GM21423 (cell line): ENCODE measurements around the gene KATNIP.

Experiments used
- ATAC-seq: cut with Tn5 transposase; IDR thresholded peaks from one replicate; pipeline ENCODE4 v1.9.1; 2021; ENCODE audit warnings: mild to moderate bottlenecking, moderate library complexity; ENCODE audit not compliant: unreplicated experiment

KATNIP gene

DNA sequence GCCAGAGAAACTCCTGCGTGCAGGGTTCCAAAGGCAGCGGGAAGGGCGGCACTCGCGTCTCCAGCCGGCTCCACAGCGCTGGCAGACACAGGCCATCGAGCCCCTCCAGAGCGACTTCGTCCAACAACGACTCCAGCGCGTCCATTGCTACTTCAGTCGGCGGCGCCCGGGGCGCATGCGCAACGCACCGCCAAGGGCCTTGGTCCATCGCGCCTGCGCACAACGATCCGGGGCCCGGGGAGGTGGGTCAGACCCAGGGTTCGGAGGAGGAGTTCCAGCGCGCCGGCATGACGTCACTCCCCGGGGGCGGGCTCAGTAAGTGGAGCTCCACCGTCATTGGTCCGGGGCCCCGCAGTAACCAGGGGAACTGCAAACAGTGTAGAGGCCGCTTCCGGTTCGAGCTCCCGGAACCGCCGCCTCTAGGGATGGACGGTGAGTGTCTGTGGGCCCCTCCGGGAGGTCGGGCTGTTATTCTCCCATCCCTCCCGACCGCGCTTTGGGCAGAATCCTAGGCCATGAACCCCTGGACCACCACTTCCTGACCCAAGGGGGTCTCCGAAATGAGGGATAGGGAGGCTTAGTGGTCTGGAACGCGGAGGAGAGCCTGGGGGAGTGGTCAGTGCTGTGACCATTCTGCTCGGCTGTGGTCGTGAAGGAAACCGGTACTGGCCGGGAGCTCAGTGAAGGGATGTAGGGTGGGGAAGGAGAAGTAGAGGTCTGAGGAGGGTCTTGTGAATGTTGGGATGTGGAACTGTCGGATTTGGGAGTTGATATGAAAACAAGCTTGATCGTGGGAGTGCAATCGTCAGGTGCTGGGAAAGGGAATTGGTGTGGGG is at the start of gene KATNIP, which contains the start of gene GTF3C1:
Gene KATNIP (plus strand): TSS at position 399 of the 836 bp plus-strand sequence. CDS start 27 bp downstream, at position 426.
Gene GTF3C1 (minus strand): TSS at position 168 of the 836 bp plus-strand sequence. CDS start 23 bp downstream, at position 145.
- peak; percentile 96 for ATAC-seq

DNA sequence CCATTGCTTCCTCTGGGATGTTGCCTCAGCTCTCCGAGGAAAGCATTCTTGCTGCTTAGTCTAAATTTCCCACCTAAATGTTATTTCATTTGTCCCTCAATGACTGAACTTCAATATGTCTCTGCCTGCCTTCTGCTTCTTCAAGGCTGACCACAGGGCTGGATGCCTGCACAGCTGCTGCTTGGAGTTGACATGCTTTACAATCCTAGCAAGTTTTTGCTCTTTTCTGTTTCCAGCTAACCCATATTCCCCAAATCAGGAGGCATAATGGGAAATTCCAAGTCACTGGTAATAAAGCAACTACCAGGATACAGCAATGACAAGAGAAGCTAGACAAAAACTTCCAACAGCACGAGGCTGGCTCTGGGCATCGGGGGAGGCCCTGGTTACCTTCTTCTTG is 49.1 kb upstream of the KATNIP start:
- no peak for ATAC-seq

DNA sequence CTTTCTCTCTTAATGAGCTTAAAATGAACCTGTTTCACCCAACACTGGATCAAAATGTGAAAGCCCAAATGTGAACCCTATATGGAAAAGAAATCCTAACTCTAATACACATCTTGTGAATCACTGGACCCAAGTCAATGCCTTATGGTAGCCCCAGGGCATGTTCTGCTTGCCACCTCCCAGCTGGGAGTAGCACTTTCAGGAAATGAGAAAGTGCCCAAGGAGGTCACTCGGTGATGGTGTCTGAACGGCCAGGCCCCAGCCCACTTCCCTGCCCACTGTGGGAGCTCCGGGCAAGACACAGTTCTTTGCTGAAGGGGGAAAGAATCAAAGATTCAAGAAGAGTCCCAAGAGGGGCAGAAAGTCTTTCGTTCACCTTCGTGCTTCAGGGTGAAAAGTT is 46.3 kb upstream of the KATNIP start:
- ATAC-seq, result no peak

DNA sequence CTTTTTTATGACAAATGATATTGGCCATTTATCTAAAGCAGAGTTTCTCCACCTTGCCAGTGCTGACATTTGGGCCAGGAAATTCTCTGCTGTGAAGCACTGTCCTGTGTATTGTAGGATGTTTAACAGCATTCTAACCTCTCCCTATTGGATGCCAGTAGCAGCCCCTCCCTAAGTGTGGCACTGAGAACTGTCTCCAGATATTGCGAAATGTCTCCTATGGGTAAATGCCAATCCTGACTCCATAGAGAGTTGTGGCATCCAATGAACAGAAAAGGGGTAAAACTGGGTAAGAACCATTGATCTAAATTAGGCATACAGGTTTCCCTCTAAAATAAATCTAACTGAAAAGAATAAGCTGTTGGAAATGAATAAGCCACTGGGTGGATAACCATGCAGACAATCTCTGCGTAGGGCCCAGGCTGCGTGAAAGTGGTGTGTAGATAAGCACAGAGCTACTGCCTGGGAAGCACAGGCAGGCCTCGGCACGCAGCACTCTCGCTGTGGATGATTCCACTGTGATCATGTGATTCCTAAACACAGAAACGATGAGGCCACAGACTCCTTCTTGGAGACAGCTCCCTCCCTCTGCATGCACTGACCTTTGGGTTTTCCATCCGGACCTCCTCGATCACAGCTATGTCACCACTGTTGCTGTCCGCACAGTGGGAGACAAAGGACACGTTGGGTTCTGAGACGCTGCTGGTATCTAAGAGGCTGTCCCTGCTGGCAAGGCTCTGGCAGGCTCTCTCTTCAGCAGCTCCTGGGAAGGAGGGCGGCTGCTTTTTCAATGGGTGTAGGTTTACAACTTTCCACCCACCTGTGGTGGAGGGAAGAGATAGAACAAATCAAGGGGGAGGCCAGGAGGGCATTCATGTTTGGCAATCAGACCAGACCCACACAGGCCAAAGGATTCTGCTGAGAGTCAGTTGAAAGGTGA is 44.4 kb upstream of the KATNIP start:
- no peak for ATAC-seq

DNA sequence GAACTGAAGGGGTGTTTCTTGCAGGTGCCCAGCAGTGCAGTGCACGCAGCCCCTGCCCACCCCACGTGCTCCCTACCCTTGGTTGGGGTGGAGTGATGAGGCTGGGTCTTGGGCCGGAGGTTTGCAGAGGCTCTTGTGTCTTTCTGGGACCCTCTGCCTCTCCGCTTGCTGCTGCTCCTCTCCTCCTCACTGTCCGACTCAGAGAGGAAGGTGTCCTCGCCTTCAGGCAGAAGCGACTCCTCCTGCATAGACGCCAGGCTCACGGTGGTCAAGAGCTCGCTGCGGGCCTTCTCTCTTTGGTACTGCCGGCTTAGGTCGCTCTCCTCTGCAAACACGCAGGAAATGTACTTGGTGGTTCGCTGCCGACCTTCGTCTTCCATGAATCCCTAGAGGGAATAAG is 43.2 kb upstream of the KATNIP start:
- ATAC-seq, result no peak

DNA sequence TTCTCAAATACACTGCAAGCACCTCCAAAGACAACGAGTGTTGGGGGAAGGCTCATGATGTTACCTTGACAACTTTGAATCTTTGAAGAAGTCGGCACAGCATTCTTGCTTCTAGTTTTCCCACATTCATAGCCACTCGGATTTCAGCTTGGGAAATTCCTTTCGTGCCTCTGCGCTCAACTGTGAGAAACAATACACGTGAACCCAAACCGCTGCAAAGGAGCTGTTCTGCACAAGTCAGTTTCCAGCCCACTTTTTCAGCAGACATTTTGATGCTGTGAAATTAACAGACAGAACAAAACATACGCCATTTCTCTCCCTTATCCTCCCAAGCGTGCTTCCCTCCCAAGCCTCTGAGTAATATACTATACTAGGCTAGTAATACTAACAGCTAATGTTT is 41.5 kb upstream of the KATNIP start:
- ATAC-seq, result no peak

DNA sequence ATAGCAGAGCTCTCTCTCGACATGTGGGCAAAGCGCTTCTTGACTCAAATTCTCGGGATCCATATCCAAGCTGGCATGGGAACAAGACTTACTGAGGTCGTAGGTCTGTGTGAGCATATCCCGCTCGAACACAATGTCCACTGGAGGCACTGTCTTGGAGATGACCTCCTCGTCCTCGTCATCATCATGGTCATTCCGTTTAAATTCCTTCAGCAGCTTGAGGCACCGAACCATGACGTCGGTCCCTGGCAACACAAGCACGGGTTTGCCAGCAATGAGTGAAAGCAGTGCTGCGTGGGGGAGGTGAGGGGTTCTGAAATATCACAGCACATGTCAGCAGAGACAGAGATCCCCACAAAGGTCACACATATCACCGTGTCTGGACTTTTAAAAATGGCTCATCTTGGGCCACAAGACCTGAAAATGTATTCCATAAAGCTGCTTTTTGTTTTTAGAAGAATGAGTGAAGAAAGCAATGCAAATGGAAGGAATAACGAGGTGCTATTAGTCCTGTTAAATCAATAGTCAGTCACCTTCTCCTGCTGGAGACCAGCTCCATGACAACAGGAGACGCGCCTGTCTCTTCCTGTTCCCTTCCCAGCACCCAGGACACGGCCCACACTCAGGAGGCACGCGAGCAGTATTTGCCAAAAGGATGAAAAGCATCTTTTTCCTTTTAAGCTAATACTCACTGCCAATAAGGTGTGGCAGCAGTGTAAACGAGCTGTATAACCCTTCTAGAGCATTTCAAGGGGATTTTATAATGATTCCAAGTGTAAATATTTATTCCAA is 38.1 kb upstream of the KATNIP start:
- ATAC-seq, result no peak

DNA sequence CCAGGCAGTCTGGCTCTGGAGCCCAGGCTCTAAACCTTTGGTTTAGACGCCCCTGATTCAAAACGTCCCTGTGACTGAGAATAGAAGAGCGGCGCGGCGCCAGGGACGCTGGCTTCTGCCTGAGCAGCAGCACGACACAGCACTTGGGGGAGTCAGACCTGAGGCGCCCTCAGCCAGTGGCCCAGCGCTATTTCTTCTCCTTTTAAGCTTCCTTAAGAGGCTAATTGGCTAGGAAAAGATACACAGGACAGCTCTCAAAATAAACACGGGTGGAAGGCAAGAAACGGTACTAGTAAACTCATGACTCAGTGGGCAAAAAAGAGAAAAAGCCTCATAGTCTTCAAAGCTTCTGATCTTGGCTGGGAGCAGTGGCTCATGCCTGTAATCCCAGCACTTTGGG is 35.1 kb upstream of the KATNIP start:
- no peak for ATAC-seq

DNA sequence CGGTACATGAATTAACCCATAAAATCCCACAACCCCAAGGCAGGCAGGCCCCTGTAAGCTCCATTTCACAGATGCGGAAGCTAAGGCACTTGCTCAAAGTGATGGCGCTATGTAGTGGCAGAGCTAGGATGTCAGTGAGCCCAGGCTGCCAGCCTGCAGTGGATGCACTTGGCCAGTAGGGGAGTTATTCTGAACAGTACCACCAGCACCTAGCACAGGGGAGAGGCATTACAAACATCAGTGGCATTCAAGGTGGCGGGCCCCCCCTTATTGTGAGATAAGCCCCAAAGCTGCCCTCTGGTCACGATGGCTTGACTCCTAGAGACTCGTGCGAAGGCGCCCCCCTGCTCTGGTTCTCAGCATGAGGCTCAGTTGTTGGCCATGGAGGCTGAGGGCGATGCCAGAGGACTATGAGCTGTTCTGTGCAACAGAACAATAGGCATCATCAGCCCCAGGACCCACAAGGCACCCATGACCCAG is 34.0 kb upstream of the KATNIP start:
- peak; percentile 53 for ATAC-seq

DNA sequence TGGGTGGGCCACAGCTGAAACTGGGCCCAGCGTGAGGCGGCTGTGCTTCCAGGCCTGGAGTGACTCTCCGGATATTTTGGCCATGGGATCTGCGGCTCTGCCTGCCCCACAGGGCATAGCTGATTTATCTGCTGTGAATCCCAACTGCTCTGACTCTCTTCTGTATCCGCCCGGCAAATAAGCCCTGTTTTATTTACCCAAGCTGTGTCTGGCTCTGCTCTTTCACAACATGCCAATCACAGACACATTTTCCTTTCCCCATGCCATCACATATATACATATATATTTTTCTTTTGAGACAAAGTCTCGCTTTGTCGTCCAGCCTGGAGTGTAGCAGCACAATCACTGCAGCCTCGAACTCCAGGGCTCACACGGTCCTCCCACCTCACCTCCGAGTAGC is 33.6 kb upstream of the KATNIP start:
- ATAC-seq, result no peak

DNA sequence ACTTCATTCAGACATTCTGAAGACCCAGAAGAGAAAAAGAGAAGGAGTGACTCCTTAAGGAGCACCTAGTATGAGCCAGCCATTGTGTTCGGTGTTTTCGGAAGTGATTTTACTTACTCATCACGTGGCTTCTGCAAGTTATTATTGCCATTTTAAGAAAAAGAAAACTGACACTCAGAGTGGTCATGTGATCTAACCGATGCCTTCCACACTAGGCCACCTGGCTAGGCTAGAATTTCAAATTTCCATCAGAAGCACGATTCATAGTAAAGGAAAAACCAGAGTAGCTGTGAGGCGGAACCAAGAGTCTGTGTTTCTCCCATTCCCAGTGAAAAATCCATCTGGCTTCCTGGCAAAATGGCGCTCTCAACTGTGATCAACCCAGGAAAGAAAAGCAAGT is 32.3 kb upstream of the KATNIP start:
- ATAC-seq, result no peak

DNA sequence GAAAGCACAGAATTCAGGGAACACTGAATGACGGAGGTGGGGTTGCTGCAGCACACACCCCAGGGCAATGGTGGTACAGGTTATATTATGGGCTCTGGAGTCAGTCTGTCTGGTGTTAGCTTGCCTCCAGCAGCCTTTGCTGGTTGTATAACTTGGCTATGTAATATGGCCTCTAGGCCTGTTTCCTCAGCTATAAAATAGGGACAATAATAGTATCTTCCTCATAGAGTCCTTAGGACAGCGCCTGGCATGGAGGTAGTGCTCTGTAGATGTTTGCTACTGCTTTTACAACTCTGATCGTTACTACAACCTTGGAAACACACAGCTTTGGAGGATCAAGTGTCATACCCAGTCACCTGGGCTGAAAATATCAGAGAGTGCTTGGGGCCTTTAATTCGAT is 31.7 kb upstream of the KATNIP start:
- no peak for ATAC-seq

DNA sequence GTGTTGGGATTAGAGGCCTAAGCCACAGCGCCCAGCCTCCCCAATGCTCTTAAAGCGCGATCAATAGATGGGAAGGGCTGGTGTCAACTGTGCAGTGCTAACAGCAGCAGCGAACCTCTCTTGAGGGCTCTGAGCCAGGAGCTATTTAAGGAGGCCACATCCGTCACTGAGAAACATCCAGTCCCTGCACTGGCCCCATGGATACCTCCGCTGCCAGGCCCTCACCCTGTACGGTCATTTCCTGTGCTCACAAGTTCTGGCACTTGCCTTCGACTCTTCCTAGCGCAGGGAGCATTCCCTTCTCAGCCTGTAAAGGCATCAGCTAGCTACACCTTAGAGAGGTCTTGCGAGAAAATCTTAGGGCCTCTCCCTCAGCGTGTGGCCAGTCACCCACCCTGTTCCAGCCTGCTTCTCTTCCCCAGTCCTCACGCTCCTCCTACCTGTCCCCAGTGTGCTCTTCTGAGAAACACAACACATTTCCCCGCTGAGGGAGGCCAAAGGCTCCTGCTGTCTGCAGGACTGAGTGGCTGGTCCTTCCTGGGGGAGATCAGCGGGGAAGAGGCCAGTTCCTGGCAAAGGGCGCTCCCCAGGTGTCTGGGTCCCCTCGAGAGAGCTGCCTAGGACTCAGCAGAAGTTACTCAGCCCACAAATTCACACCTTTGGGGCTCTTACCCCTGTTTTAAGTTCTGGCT is 28.8 kb upstream of the KATNIP start:
- no peak for ATAC-seq

DNA sequence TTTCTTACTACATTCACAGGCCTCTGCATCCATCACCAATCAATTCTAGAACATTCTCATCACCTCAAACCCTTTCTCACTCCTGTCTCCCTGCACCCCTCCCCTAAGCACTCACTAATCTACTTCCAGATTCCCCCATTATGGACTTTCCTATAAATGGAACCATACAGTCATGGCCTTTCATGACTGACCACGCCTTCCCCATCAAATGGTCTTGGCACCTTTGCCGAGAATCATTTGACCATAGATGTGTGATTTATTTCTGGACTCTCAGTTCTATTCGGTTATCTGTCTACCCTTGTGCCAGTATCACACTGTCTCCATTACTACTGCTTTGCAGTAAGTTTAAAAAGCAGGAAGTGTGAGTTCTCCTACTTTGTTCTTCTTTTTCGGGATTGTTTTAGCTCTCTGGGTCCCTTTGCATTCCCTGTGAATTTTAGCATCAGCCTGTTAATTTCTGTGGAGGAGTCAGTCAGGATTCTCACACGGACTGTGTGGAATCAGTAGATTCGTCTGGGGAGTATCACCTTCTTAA is 27.7 kb upstream of the KATNIP start:
- ATAC-seq, result no peak

DNA sequence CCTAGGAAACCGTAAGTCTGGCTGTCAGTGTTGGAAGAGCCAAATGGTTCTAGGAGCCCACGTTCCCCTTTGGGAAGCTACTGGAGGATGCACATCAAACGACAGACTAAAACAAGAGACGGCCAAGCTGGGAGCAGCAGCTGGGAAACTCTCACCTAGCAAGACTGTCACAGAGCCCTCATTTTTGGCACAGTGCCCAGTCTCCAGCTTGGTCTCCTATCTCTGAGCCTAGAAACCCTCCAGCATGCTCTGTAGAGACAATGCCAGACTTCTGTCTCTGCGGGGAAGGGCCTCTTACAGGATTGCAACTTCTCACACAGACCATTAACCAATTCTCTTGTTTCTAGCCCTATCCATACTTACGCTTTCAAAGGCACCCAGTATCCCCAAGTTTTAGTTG is 23.8 kb upstream of the KATNIP start:
- no peak for ATAC-seq

DNA sequence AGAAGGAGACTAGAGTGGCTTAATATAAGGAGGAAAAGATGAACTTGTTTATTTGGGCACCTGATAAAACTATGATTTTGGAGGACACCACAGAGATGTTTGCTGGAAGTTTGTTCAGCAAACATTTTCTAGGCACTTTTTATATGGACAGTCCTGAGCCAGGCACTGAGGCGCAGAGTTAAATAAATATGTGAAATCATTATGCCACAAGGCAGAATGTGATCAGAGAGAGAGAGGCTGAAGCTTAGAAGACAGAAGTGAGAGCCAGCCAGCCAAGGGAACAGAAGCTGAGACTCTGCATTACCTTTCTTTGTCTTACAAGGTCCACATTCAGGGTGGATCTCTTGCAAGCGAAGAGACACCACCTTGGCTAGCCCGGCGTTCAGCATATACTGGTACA is 21.6 kb upstream of the KATNIP start:
- no peak for ATAC-seq

DNA sequence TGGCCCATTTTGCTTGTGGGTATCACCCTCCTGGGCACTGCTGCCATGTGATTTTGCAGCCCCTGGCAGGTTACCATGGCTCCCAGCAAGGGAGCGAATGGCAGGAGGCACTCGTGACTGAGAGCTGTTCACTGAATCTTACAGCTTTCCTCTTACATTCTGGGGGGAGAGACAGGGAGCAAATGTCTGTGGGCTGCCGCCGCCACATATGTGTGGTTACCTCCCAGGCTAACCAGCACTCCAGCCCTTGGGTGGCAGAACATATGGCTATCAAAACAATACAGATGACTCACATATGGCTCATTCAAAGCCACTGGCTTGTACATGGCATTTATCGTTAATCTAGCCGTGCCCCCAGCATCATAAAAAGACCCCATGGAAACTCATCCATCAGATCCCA is 20.0 kb upstream of the KATNIP start:
- ATAC-seq, result no peak

DNA sequence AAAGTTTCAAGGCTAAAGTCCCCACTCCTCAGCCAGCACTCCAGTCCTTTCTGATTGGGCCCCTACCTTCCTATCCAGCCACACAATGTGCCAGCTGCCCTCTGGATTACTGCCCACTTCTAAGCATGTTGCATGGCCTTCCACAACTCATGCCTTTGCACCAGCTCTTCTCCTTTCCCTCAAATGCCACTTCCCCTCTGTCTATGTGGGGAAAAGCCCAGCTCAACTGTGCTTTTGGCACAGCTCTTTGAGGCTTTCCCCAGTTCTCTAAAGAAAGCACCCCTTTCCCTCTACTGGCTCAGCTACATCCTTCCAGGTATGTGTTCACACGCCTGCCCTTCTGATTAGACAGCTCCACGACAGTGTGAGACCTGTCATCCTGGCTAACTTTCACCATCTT is 18.8 kb upstream of the KATNIP start:
- no peak for ATAC-seq

DNA sequence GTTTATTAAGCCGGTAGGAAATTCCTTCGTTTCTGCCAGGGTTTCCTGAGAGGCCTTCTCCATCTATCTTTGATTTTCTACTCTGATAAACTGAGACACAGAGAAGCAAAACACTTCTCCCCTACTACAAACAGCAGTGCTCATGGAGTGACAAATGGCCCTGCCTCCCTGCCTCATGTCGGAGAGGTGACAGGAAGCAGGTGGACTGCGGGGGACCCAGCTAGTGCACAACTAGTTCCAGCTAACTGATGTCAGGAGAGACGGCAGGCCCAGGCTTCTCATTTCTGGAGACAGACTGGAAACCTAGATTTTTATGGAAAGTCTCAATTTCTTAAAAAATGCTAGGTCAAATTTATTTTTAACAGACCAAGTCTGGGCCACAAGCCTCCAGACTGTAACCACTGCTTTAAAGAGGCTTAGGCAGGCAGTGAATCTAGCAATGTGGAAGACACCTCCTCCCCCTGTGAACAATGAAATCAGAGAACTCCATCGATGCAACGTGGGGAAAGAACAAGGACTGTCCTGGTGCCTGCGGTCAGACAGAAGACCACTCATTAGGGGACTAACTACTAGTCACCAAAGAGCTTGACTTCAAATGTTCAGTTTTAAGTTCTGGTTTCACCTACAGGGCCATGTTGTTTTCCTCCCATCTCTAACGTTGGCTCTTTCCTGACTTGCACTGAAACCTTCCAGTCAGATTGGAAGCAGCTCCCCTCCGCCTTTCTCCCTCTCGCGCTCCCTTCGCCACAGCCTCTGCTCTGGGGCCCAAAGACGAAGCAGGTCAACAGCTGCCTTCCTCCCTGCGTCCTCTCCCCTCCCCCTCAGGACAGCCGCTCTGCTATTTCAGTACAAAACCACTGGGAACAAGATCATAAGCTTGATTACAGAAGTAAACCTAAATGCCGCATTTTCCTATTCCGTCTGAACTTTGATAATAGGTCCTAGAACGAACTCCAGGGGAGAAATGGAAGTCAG is 17.8 kb upstream of the KATNIP start:
- ATAC-seq, result no peak
